Chondrocyte (in vitro differentiated cells): ENCODE measurements around the gene EMD. TPM values are rescaled to one million over a fixed set of nuclear protein-coding genes. Genes with fewer than 3 reads are reported as not detected.
A peak's percentile ranks its signal among the peaks of the same experiment; 100 is the strongest.

Experiments
- DNase-seq: peaks from one replicate; pipeline ENCODE4 v3.0.0; 2021; ENCODE audit warnings: mixed read lengths, low spot score
- H3K27ac Mint-ChIP-seq: one replicate; pipeline ENCODE4 v1.8.0; 2021; ENCODE audit warnings: mild to moderate bottlenecking, moderate library complexity, mixed read lengths; ENCODE audit not compliant: unreplicated experiment
- H3K27me3 Mint-ChIP-seq: 2 replicates; pipeline ENCODE4 v1.8.0; 2021; ENCODE audit warnings: low read depth, mixed read lengths
- H3K36me3 Mint-ChIP-seq: 2 replicates; pipeline ENCODE4 v1.8.0; 2021; ENCODE audit warnings: low read depth, mixed read lengths
- H3K4me1 Mint-ChIP-seq: 2 replicates; pipeline ENCODE4 v1.8.0; 2021; ENCODE audit warnings: low read depth, mild to moderate bottlenecking, mixed read lengths
- H3K4me3 Mint-ChIP-seq: one replicate; pipeline ENCODE4 v1.8.0; 2021; ENCODE audit warnings: mild to moderate bottlenecking, moderate library complexity, mixed read lengths; ENCODE audit not compliant: unreplicated experiment
- H3K9me3 Mint-ChIP-seq: 2 replicates; pipeline ENCODE4 v1.8.0; 2021; ENCODE audit warnings: low read depth, mixed read lengths
- CTCF ChIP-seq: fragments of 200-600 bp; sonication (generic); IDR thresholded peaks from 2 replicates; pipeline ENCODE4 v1.5.0; 2021; ENCODE audit warnings: antibody characterized with exemption, mild to moderate bottlenecking, moderate library complexity
- total RNA-seq: library from RNA; stranded (reverse); gene quantifications from 3 replicates; pipeline ENCODE4 v1.2.1, GENCODE V29; 2021

EMD gene
- total RNA-seq, 1 donor from 2014 or later = 81.1 TPM

GRCh38 chrX:154426916-154427770, 48.0 kb downstream of the EMD start:
- Mint-ChIP-seq H3K27me3 (no peaks in the 10 kb centered on the region), H3K36me3 (no peaks in the 10 kb centered on the region), H3K9me3 (no peaks in the 10 kb centered on the region), H3K27ac (peak overlapping the region; percentile 65), H3K4me1 (peaks cover 30% of the 10 kb centered on the region), H3K4me3 (peak overlapping the region; percentile 25)
- TF ChIP-seq CTCF = no peak
- no peak for DNase-seq

- H3K4me1 Mint-ChIP-seq = peaks cover 30% of the 10 kb centered on the region
- no peaks in the 10 kb centered on the region for H3K27me3 Mint-ChIP-seq
- peak within 1 kb of the TSS; percentile 65 for H3K27ac Mint-ChIP-seq
- H3K36me3 Mint-ChIP-seq = peaks cover 2% of the 10 kb centered on the region
- peak; percentile 30 for TF ChIP-seq CTCF
- no peaks in the 10 kb centered on the region for H3K9me3 Mint-ChIP-seq
- no peak for DNase-seq
- H3K4me3 Mint-ChIP-seq = peak within 1 kb of the TSS; percentile 75
These were observed 49.4 kb downstream of the EMD start, which contains the start of gene ATP6AP1 for GRCh38 chrX:154428176-154429171. ATP6AP1 (plus strand) TSS chrX:154428677; CDS start chrX:154428693, 16 bp downstream.

DNA sequence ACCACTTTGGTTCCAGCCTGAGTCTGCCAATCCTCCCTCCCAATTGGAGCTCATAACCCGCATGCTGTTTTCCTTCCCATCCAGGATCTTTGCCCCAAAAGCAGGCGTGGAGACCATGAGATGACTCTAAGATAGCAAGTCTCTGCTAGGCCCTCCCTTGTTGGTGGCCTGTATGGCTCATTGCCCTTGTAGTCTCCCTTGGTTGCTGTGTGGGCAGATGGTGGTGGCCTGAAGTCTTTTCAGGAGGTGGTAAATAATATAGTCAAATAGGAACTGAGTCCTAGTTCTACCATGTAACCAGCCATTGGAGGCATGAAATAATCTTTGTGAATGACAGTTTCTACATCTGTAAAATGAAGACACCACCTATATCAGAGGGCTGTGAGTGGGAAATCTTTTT, 50.6 kb downstream of the EMD start:
- H3K27ac Mint-ChIP-seq = no peak overlapping the region
- H3K9me3 Mint-ChIP-seq = no peaks in the 10 kb centered on the region
- peaks cover 2% of the 10 kb centered on the region for H3K36me3 Mint-ChIP-seq
- peak overlapping the region; percentile 75 for H3K4me3 Mint-ChIP-seq
- TF ChIP-seq CTCF = no peak
- no peak for DNase-seq
- H3K27me3 Mint-ChIP-seq = no peaks in the 10 kb centered on the region
- H3K4me1 Mint-ChIP-seq = peaks cover 30% of the 10 kb centered on the region

GRCh38 chrX:154430479-154430878, 51.4 kb downstream of the EMD start:
- DNase-seq = no peak
- no peak overlapping the region for H3K27ac Mint-ChIP-seq
- H3K36me3 Mint-ChIP-seq = peaks cover 2% of the 10 kb centered on the region
- peaks cover 30% of the 10 kb centered on the region for H3K4me1 Mint-ChIP-seq
- no peak overlapping the region for H3K4me3 Mint-ChIP-seq
- no peak for TF ChIP-seq CTCF
- no peaks in the 10 kb centered on the region for H3K27me3 Mint-ChIP-seq
- H3K9me3 Mint-ChIP-seq = no peaks in the 10 kb centered on the region

- Mint-ChIP-seq H3K4me3 (no peak overlapping the region), H3K27ac (no peak overlapping the region), H3K36me3 (peaks cover 2% of the 10 kb centered on the region), H3K27me3 (no peaks in the 10 kb centered on the region), H3K9me3 (no peaks in the 10 kb centered on the region), H3K4me1 (peaks cover 30% of the 10 kb centered on the region)
- DNase-seq = no peak
- no peak for TF ChIP-seq CTCF
These were observed 51.8 kb downstream of the EMD start for GRCh38 chrX:154430916-154431315.
